22Rv1 (cell line): Measurements from ENCODE around the gene PTPRC.

ENCODE experiments used
- H3K27ac ChIP-seq: fragments of 450-650 bp; 2 replicates; pipeline ENCODE4 v1.5.1; 2017
- ZFX ChIP-seq: fragments of 450-650 bp; IDR thresholded peaks from 2 replicates; pipeline ENCODE4 v1.6.1; 2017; ENCODE audit warnings: antibody characterized with exemption, borderline replicate concordance
- TF ChIP-seq, protein P1 (sequence below): fragments of 450-650 bp; IDR thresholded peaks from 2 replicates; pipeline ENCODE4 v1.5.1; 2017; ENCODE audit warnings: mild to moderate bottlenecking

Gene PTPRC

DNA sequence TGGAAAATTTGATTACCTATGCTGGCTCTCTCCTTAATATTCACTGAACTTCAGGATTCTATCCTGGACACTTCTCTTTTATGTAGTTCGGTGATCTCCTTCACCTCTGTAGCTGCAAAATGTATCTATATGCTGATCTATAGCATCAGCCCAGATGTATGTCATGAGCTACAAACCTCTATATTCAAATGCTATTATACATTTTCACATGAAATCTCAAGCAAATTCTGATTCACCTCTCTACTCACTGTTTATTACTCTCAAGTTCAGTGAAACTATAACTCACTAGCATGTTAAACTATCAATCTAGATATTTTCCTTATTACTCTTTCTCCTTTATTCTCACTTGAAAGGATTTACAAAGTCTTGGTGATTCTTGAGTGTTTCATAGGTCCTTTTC, 52.2 kb downstream of the PTPRC start:
- H3K27ac ChIP-seq = no peak overlapping the region
- TF ChIP-seq ZFX = no peak
- TF ChIP-seq, protein P1, sequence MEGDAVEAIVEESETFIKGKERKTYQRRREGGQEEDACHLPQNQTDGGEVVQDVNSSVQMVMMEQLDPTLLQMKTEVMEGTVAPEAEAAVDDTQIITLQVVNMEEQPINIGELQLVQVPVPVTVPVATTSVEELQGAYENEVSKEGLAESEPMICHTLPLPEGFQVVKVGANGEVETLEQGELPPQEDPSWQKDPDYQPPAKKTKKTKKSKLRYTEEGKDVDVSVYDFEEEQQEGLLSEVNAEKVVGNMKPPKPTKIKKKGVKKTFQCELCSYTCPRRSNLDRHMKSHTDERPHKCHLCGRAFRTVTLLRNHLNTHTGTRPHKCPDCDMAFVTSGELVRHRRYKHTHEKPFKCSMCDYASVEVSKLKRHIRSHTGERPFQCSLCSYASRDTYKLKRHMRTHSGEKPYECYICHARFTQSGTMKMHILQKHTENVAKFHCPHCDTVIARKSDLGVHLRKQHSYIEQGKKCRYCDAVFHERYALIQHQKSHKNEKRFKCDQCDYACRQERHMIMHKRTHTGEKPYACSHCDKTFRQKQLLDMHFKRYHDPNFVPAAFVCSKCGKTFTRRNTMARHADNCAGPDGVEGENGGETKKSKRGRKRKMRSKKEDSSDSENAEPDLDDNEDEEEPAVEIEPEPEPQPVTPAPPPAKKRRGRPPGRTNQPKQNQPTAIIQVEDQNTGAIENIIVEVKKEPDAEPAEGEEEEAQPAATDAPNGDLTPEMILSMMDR = no peak

DNA sequence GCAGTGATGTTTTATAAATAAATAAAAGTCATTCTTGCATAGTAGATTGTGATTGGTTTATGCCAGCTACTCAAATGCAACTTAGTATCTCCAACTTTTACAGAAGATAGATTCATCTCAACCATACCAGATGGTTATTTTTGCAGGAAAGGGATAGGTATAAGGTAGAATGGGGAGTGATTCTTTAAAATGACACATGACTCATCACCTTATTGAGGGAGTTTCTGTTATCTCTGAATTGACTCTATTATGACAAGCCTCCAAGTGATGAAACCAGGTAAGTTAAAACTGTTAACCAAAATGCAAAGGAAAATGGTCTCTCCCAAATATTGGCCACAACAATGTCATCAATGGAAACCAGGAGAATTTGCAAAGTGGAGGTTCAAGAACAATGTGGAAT, 54.5 kb downstream of the PTPRC start:
- TF ChIP-seq, protein P1 = no peak
- TF ChIP-seq ZFX = no peak
- H3K27ac ChIP-seq = no peak overlapping the region

DNA sequence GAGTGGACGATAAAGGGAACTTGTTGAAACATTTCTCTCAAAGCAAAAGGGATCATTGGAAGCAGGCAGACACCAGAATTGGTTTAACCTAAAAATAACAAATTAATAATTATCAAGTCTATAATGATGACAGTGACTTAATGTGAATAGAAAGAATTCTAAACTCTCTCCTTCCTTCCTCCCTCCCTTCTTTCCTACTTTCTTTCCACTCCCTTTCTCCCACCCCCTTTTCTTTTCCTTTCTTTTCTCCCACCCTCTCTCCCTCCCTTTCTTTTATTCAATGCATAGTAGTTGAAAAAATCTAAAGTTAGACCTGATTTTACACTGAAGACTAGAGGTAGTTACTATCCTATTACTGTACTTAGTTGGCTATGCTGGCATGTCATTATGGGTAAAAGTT, 55.7 kb downstream of the PTPRC start:
- TF ChIP-seq, protein P1 = no peak
- no peak for TF ChIP-seq ZFX

DNA sequence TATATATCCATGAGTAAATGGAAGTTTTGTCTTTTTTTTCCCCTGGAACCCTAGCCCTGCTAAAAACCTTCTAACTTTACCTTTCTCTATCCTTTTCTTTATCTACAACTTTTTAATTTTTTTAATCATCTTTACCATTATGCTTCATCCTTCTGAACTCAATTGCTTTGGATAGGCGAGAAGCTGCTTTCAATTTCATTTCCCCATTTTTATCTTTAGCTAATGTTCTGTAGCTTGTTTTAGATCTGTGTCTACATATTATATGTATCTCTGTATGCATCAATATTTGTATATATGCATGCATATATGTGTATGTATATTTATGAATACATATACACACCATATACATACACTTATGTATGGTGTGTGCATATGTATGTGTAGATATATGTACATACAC, 57.4 kb downstream of the PTPRC start:
- no peak overlapping the region for H3K27ac ChIP-seq
- no peak for TF ChIP-seq ZFX
- TF ChIP-seq, protein P1 = no peak

More for the DNA sequence above, 55.7 kb downstream of the PTPRC start:
- H3K27ac ChIP-seq = no peak overlapping the region

DNA sequence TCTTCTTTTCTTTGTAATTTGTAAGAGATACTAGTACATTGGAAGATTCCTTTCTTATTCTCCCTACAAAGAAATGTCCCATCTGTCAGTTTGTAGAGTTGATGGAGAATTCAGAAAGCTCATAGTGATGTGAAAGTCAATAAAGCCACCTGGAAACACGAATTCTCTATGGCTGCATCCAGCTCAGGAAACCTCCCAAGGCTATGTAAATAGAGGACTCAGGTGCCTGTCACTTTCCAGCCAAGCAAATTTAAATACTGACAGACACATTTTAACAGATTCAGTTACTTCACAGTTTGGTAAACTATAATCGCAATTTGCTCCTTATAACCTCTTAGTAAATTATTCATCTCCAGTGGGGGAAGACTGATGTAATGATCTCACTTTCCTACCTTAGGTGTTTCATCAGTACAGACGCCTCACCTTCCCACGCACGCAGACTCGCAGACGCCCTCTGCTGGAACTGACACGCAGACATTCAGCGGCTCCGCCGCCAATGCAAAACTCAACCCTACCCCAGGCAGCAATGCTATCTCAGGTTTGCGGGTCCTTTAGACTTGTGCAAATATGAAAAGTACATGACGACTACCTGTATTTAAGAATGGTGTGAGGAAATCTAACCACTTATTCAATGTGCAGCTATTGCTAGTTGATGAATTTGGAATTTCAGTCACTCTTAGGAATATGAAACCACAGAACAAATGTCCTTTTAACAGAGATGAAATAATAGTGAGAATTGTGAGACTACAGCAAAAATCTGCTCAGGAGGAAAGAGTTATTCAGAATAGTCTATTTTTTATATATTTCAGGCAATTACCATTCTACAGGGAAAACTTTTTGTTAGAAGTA, 60.6 kb downstream of the PTPRC start:
- no peak overlapping the region for H3K27ac ChIP-seq
- TF ChIP-seq, protein P1 = peak; percentile 100
- no peak for TF ChIP-seq ZFX

DNA sequence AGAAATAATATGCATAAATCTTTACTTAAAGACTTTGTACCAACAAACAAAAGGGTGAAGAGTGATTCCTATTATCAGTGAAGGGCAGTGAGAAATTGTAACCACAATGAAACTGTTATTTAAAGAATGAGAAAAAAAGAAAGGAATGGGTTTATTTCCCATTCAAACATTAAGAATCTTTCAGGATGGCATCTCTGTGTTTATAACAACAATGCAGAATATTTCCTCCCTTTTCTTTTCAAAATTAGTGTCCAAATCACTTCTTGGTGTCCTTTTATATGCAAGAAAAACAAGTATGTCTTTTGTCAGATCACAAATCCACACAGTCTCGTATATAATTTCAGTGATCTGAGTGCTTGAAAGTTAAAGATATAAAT, 61.2 kb downstream of the PTPRC start:
- TF ChIP-seq, protein P1 = no peak
- no peak for TF ChIP-seq ZFX
- no peak overlapping the region for H3K27ac ChIP-seq

DNA sequence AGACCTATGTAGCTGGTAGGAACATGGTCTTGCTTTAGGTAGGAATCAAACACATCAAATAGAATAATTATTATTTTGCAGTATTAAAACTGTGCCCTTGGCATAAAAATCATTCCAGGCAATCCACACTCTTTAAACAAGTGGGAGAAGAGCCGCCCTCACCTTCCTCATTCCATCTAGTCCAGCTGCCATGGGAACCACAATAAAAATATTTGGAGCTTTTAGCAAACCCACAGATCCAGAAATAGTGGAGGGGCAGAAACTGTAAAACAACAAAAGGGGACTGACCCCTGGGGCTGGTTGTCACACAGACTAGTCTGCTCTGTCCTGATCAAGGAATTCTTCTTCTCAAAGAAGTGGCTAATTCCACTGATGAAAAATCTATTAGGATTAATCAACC, 61.6 kb downstream of the PTPRC start:
- TF ChIP-seq, protein P1 = no peak
- no peak for TF ChIP-seq ZFX
- H3K27ac ChIP-seq = no peak overlapping the region
